B cell (primary cell): Measurements from ENCODE around the gene ZNF322. TPM values are rescaled to one million over a fixed set of nuclear protein-coding genes. Genes with fewer than 3 reads are reported as not detected.
A peak's percentile ranks its signal among the peaks of the same experiment; 100 is the strongest.

Experiments
- ATAC-seq: fragments of 200-7000 bp; cut with Tn5 transposase; one replicate; pipeline ENCODE4 v1.10.0; 2021; ENCODE audit warnings: low read depth, mild to moderate bottlenecking, moderate number of reproducible peaks, moderate library complexity
- CTCF ChIA-PET: fragments of 350-600 bp; sonication (Branson Sonifier 250); formaldehyde crosslinking; loops from one replicate; lab custom pipeline; 2021; ENCODE audit warnings: antibody characterized with exemption, inconsistent platforms; lab: Charles Lee
- POLR2A ChIA-PET: fragments of 350-600 bp; sonication (Branson Sonifier 250); formaldehyde crosslinking; loops from one replicate; lab custom pipeline; 2021; ENCODE audit warnings: antibody characterized with exemption; lab: Charles Lee
- DNase-seq: peaks from one replicate; pipeline ENCODE4 v3.0.0; 2013
- H2AFZ ChIP-seq: 2 replicates; pipeline ENCODE4 v1.6.1; 2012; ENCODE audit warnings: mild to moderate bottlenecking, low read depth, low read length; ENCODE audit not compliant: insufficient read depth, poor library complexity, severe bottlenecking
- H3K27ac ChIP-seq, 2 donors: 1 replicate in 1 of 2; 2 replicates in 1 of 2; pipeline ENCODE4 v1.5.1; 2012 to 2013; ENCODE audit warnings: low read length in 2 of 2, mild to moderate bottlenecking in 2 of 2, moderate library complexity in 1 of 2
- H3K27me3 ChIP-seq, 4 experiments: fragments of 200-600 bp in 1 of 4; sonication (generic) in 1 of 4; replicated peaks in 1 of 4; 1 replicate in 2 of 4; 2 replicates in 2 of 4; pipeline versions ENCODE4 v1.6.1 to v1.7.0; 2013 to 2016; ENCODE audit warnings: low read length in 3 of 4, mild to moderate bottlenecking in 2 of 4, mixed read lengths in 1 of 4, moderate library complexity in 1 of 4; ENCODE audit not compliant: insufficient read depth in 4 of 4, control insufficient read depth in 3 of 4; ENCODE audit errors: control extremely low read depth in 1 of 4
- H3K36me3 ChIP-seq, 2 experiments: replicated peaks in 1 of 2; 1 replicate in 1 of 2; 2 replicates in 1 of 2; pipeline versions ENCODE4 v1.6.1 to v1.7.1; 2013; ENCODE audit warnings: low read length in 1 of 2; ENCODE audit not compliant: insufficient read depth in 2 of 2, control insufficient read depth in 1 of 2; ENCODE audit errors: control extremely low read depth in 1 of 2, extremely low read depth in 1 of 2
- H3K4me1 ChIP-seq, 2 donors: fragments of 200-600 bp in 1 of 2; sonication (generic) in 1 of 2; 1 replicate in 1 of 2; 2 replicates in 1 of 2; pipeline versions ENCODE4 v1.5.1 to v1.6.1; 2013 to 2017; ENCODE audit warnings: low read length in 2 of 2; ENCODE audit not compliant: control insufficient read depth in 2 of 2, insufficient read depth in 2 of 2
- H3K4me2 ChIP-seq: replicated peaks from 2 replicates; pipeline ENCODE3; 2012; ENCODE audit warnings: mild to moderate bottlenecking, low read depth, low read length; ENCODE audit not compliant: poor library complexity, severe bottlenecking
- H3K4me3 ChIP-seq, 5 experiments: fragments of 200-600 bp in 1 of 5; sonication (generic) in 1 of 5; 1 replicate in 3 of 5; 2 replicates in 2 of 5; pipeline versions ENCODE4 v1.5.1 to v1.7.0; 2011 to 2016; ENCODE audit warnings: low read length in 4 of 5, mild to moderate bottlenecking in 4 of 5, low read depth in 2 of 5, control low read depth in 1 of 5, moderate library complexity in 1 of 5; ENCODE audit not compliant: insufficient read depth in 1 of 5; ENCODE audit errors: control extremely low read depth in 1 of 5, extremely low read depth in 1 of 5
- H3K79me2 ChIP-seq: fragments of 200-600 bp; sonication (generic); one replicate; pipeline ENCODE4 v1.6.0; 2016; ENCODE audit warnings: low read length; ENCODE audit not compliant: control insufficient read depth, insufficient read depth
- H3K9ac ChIP-seq: fragments of 200-600 bp; sonication (generic); 2 replicates; pipeline ENCODE4 v1.6.1; 2017; ENCODE audit warnings: mild to moderate bottlenecking, low read length, moderate library complexity
- H3K9me3 ChIP-seq, 3 donors: one replicate each; pipeline versions ENCODE4 v1.6.1 to v1.7.1; 2013; ENCODE audit warnings: low read length in 2 of 3; ENCODE audit not compliant: control insufficient read depth in 2 of 3, insufficient read depth in 1 of 3; ENCODE audit errors: control extremely low read depth in 1 of 3
- H4K20me1 ChIP-seq: 2 replicates; pipeline ENCODE4 v1.6.0; 2012; ENCODE audit warnings: mild to moderate bottlenecking, low read length; ENCODE audit not compliant: insufficient read depth, control insufficient read depth, poor library complexity, severe bottlenecking
- H3K27ac Mint-ChIP-seq: one replicate; pipeline ENCODE4 v1.8.0; 2021; ENCODE audit warnings: mixed read lengths
- H3K27me3 Mint-ChIP-seq: one replicate; pipeline ENCODE4 v1.8.0; 2021; ENCODE audit warnings: mixed read lengths
- H3K4me1 Mint-ChIP-seq: one replicate; pipeline ENCODE4 v1.8.0; 2021; ENCODE audit warnings: mixed read lengths
- H3K4me3 Mint-ChIP-seq: one replicate; pipeline ENCODE4 v1.8.0; 2021; ENCODE audit warnings: mixed read lengths
- H3K9me3 Mint-ChIP-seq: one replicate; pipeline ENCODE4 v1.8.0; 2022; ENCODE audit warnings: mixed read lengths; ENCODE audit not compliant: insufficient read depth
- EZH2 ChIP-seq: IDR thresholded peaks from 2 replicates; pipeline ENCODE4 v1.6.1; 2012; ENCODE audit warnings: borderline replicate concordance, low read depth, mild to moderate bottlenecking, moderate library complexity, low read length; ENCODE audit not compliant: insufficient read depth, poor library complexity, severe bottlenecking
- WGBS: methylation state at CpG from one replicate; pipeline ENCODE4 v1.1.5; 2013; ENCODE audit warnings: missing lambda C conversion rate; ENCODE audit not compliant: insufficient coverage; 5-methylcytosine and 5-hydroxymethylcytosine counted together
- intact Hi-C: fragments of 100-400 bp; cut with micrococcal nuclease; formaldehyde crosslinking; loops from one replicate; pipeline ENCODE4 v1.10.0; 2022
- polyA plus RNA-seq: library from polyadenylated mRNA; depleted of rRNA; stranded (reverse); fragments of >200 nt; gene quantifications from 2 replicates; pipeline ENCODE4 v1.2.3, GENCODE V29; 2012
- total RNA-seq, 2 donors: library from RNA; stranded (reverse); fragments of 120-200 nt in 1 of 2; gene quantifications; 1 replicate in 1 of 2; 2 replicates in 1 of 2; pipeline versions ENCODE4 v1.2.3 to v1.2.4, GENCODE V29; 2013 to 2022
- TF ChIP-seq, protein P1 (sequence below): fragments of 200-600 bp; IDR thresholded peaks from one replicate; pipeline ENCODE4 v1.8.0; 2022; ENCODE audit warnings: antibody characterized with exemption, mild to moderate bottlenecking

The ZNF322 gene
- total and polyA plus RNA-seq, 2 donors (not counting 1 experiment from before 2014, with no cell fraction given): 3.2 to 27.6 TPM

DNA sequence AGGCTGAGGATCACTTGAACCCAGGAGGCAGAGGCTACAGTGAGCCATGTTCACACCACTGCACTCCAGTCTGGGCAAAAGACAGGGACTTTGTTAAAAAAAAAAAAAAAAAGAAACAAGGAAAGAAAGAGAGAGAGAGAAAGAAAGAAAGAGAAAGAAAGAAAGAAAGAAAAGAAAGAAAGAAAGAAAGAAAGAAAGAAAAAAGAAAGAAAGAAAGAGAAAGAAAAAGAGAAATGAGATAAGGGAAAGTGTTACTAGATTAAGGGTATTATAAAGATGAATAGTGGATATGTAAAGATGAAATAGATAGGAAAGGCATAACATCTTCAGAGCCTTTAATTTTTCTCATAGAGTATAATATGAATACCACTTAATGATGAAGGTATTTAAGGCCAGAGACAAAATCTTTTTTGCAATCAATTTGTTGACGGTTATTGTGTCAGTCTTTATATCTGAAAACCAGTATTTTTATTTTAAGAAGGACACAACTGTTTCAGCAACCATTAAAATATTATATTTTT is 36.1 kb downstream of the ZNF322 start:
- Histone ChIP-seq H2AFZ (no peak overlapping the region), H3K4me3 (no peak overlapping the region), H3K9ac (no peak overlapping the region), H4K20me1 (no peaks in the 10 kb centered on the region), H3K9me3 (peaks cover 0 to 12% (median 5%) of the 10 kb centered on the region in 3 donors), H3K27ac (no peak overlapping the region), H3K4me2 (no peak overlapping the region), H3K27me3 (no peaks in the 10 kb centered on the region), H3K36me3 (no peaks in the 10 kb centered on the region), H3K4me1 (no peaks in the 10 kb centered on the region), H3K79me2 (no peaks in the 10 kb centered on the region)
- intact Hi-C loops: no loop called here
- WGBS: no CpG with 5 or more reads among the region's 1 CpG
- CTCF ChIA-PET: no interaction called here
- Mint-ChIP-seq H3K9me3 (peaks cover 4% of the 10 kb centered on the region), H3K4me3 (no peak overlapping the region), H3K27me3 (no peaks in the 10 kb centered on the region), H3K4me1 (no peaks in the 10 kb centered on the region), H3K27ac (no peak overlapping the region)
- POLR2A ChIA-PET: no interaction called here
- TF ChIP-seq EZH2: no peak
- TF ChIP-seq, protein P1, sequence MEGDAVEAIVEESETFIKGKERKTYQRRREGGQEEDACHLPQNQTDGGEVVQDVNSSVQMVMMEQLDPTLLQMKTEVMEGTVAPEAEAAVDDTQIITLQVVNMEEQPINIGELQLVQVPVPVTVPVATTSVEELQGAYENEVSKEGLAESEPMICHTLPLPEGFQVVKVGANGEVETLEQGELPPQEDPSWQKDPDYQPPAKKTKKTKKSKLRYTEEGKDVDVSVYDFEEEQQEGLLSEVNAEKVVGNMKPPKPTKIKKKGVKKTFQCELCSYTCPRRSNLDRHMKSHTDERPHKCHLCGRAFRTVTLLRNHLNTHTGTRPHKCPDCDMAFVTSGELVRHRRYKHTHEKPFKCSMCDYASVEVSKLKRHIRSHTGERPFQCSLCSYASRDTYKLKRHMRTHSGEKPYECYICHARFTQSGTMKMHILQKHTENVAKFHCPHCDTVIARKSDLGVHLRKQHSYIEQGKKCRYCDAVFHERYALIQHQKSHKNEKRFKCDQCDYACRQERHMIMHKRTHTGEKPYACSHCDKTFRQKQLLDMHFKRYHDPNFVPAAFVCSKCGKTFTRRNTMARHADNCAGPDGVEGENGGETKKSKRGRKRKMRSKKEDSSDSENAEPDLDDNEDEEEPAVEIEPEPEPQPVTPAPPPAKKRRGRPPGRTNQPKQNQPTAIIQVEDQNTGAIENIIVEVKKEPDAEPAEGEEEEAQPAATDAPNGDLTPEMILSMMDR: peak; percentile 32
- ATAC-seq: no peak
- no peak for DNase-seq

DNA sequence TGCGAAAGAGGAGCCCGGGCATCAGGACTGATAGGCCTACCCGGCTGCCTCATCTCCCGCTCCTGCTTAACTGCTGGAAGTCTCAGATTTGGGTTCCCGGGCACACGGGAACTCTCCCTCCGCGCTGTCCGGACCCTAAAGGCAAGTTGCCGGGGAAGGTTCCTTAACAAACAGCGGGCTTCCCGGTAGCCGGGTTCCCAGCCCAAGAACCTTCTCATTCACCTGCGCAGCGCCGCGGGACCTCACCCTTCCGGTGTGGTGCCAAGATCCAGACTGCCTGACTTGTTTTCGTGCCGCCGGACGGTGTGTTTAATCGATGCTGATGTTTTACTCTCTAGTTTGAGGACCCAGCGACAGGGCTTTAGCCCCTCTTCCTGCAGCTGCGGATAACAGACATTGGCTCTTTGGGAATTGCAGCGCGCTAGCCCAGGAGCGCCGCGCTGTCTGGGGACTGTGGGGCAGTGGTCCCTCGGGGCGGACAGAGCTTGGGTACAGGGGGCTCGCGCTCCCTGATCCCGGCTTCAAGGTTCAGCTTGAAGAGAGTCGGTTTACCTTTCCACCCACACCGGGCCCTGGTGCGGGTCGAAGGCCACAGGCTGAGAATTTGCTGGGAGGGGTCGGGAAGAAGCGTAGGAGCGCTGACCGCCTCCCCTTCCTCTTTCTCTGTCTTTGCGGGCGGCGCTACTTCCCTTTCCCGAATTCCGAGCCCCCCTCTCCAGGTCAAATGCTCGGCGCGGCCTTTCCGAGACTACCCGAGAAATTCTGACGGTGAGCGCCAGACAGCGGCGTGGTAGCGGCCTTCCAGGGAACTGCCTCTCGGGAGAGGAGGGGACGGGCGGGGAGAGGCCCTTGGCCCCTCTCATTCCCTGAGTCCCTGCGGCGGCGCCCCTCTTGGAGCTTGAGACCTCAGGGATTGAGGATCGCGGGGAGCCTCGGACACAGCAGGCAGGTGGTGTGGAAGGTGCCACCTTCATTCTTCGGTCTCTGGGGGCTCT is 45.6 kb downstream of the ZNF322 start:
- H3K4me2 ChIP-seq: peak overlapping the region; percentile 84
- peaks cover 40% of the 10 kb centered on the region for H3K27me3 Mint-ChIP-seq
- no peak overlapping the region for H3K27ac Mint-ChIP-seq
- peak overlapping the region in 4 of 5 experiments; percentile 22 to 49 (median 45) for H3K4me3 ChIP-seq
- H3K4me3 Mint-ChIP-seq: peak overlapping the region; percentile 80
- H3K9me3 Mint-ChIP-seq: no peaks in the 10 kb centered on the region
- WGBS: 5% methylated on average over 63 of the region's 68 CpGs
- H4K20me1 ChIP-seq: peaks cover 7% of the 10 kb centered on the region
- ChIA-PET CTCF (interaction anchor here (1.2 kb wide), 1 partner anchor 905 kb away, joined by 3 read pairs; no protein-coding TSS in a partner anchor), POLR2A (no interaction called here)
- peaks cover 0 to 39% (median 21%) of the 10 kb centered on the region in 4 experiments for H3K27me3 ChIP-seq
- no peaks in the 10 kb centered on the region for H3K79me2 ChIP-seq
- ATAC-seq: no peak
- peak overlapping the region; percentile 53 for H3K9ac ChIP-seq
- H3K27ac ChIP-seq: no peak overlapping the region
- no peak for TF ChIP-seq EZH2
- TF ChIP-seq, protein P1: no peak
- peaks cover 17 to 18% of the 10 kb centered on the region in 2 donors for H3K4me1 ChIP-seq
- intact Hi-C loops: no loop called here
- H3K36me3 ChIP-seq: no peaks in the 10 kb centered on the region
- peak overlapping the region; percentile 68 for H2AFZ ChIP-seq
- peaks cover 15% of the 10 kb centered on the region for H3K4me1 Mint-ChIP-seq
- peaks cover 4 to 23% (median 4%) of the 10 kb centered on the region in 3 donors for H3K9me3 ChIP-seq
- DNase-seq: peak; percentile 37
